GM12878 (cell line): ENCODE results near the gene H2AZ2. TPM values are rescaled to one million over a fixed set of nuclear protein-coding genes. Genes with fewer than 3 reads are reported as not detected.

Experiments
- ATF7 ChIP-seq: fragments of 450-650 bp; IDR thresholded peaks from 2 replicates; pipeline ENCODE4 v1.6.1; 2016; ENCODE audit warnings: low read depth, mild to moderate bottlenecking
- IKZF2 ChIP-seq, 2 experiments: fragments of 450-650 bp; IDR thresholded peaks; 2 replicates each; pipeline ENCODE4 v1.6.1; 2017; ENCODE audit warnings: mild to moderate bottlenecking in 2 of 2, moderate library complexity in 2 of 2
- MEF2A ChIP-seq: IDR thresholded peaks from 2 replicates; pipeline ENCODE4 v1.6.1; 2011; ENCODE audit warnings: low read depth, mild to moderate bottlenecking, low read length, moderate library complexity; ENCODE audit not compliant: insufficient read depth
- NFYA ChIP-seq: IDR thresholded peaks from 2 replicates; pipeline ENCODE4 v1.6.1; 2011; ENCODE audit warnings: low read depth, mild to moderate bottlenecking, low read length, improper control_type of control experiment, borderline replicate concordance
- POLR2AphosphoS2 ChIP-seq: IDR thresholded peaks from 2 replicates; pipeline ENCODE4 v1.6.1; 2011; ENCODE audit warnings: low read depth, mild to moderate bottlenecking, low read length, improper control_type of control experiment, moderate library complexity
- ZBTB11 ChIP-seq: fragments of 450-650 bp; formaldehyde crosslinking; IDR thresholded peaks from 2 replicates; pipeline ENCODE4 v1.5.0; 2022; ENCODE audit warnings: mild to moderate bottlenecking, missing genetic modification characterization
- polyA plus RNA-seq, 11 experiments: library from polyadenylated mRNA; depleted of rRNA in 4 of 11; unstranded in 6 of 11; stranded (reverse) in 5 of 11; fragments of >200 nt; fragmentation: Nextera tagmentation in 4 of 11; fragmentation: Illumina TruSeq in 1 of 11; extraction: Ambion mirVana in 4 of 11; extraction: Trizol in 1 of 11; gene quantifications; 1 replicate in 1 of 11; 2 replicates in 10 of 11; pipeline versions ENCODE4 v1.2.1 to v1.2.3, GENCODE V29; 2011 to 2016; ENCODE audit warnings: inconsistent platforms in 2 of 11, missing spikeins in 2 of 11, low read depth in 1 of 11
- total RNA-seq, 4 experiments: library from RNA; depleted of rRNA in 3 of 4; stranded (reverse); fragments of >200 nt in 3 of 4; fragmentation: Illumina TruSeq in 1 of 4; extraction: Trizol in 1 of 4; gene quantifications; 2 replicates each; pipeline versions ENCODE4 v1.2.1 to v1.2.3, GENCODE V29; 2013 to 2021
- TF ChIP-seq, protein P1 (sequence below): fragments of 450-650 bp; conservative IDR thresholded peaks from 2 replicates; pipeline ENCODE4 v1.6.1; 2017; ENCODE audit warnings: mild to moderate bottlenecking, moderate library complexity

Gene H2AZ2
- total and polyA plus RNA-seq, 10 of the 15 experiments (the other 5 are each of a cell fraction or from before 2014, with no cell fraction given): 118 to 366 (median 223) TPM

DNA sequence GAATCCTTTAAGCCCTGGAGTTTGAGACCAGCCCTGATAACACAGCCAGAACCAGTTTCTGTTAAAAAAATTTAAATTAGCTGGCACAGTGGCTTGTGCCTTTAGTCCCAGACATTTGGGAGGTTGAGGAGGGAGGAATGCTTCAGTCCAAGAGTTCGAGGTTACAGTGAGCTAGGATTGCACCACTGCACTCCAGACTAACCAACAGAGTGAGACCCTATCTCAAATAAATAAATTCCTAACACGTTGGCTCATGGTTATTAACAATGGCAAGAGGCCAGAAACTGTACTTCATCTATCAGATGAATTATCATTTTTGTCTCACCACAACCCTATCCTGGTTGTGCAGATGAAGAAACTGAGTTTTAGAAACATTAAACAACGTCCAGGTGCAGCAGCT, 53.6 kb downstream of the H2AZ2 start (continued):
- no peak for TF ChIP-seq ZBTB11 (CRISPR knock-in tag)
- TF ChIP-seq MEF2A: no peak
- TF ChIP-seq POLR2AphosphoS2: no peak
- TF ChIP-seq IKZF2 (IDR thresholded peaks at IDR 0.05): no peak
- TF ChIP-seq NFYA: no peak
- no peak for TF ChIP-seq ATF7
- TF ChIP-seq, protein P1, sequence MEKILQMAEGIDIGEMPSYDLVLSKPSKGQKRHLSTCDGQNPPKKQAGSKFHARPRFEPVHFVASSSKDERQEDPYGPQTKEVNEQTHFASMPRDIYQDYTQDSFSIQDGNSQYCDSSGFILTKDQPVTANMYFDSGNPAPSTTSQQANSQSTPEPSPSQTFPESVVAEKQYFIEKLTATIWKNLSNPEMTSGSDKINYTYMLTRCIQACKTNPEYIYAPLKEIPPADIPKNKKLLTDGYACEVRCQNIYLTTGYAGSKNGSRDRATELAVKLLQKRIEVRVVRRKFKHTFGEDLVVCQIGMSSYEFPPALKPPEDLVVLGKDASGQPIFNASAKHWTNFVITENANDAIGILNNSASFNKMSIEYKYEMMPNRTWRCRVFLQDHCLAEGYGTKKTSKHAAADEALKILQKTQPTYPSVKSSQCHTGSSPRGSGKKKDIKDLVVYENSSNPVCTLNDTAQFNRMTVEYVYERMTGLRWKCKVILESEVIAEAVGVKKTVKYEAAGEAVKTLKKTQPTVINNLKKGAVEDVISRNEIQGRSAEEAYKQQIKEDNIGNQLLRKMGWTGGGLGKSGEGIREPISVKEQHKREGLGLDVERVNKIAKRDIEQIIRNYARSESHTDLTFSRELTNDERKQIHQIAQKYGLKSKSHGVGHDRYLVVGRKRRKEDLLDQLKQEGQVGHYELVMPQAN: no peak
